Endothelial cell of umbilical vein (primary cell): ENCODE data around the gene GLDN. TPM values are rescaled to one million over a fixed set of nuclear protein-coding genes. Genes with fewer than 3 reads are reported as not detected.

Source experiments
- BruUV-seq: library from RNA; stranded (reverse); fragments of 400-500 nt; replicated peaks from 2 replicates; lab custom pipeline; 2021; lab: Mats Ljungman, UMichigan
- CTCF ChIA-PET: fragments of 300-600, 350-600 bp; sonication (Branson Sonifier 250); formaldehyde crosslinking; loops from one replicate; lab custom pipeline; 2021; ENCODE audit warnings: antibody characterized with exemption, inconsistent platforms; lab: Charles Lee
- POLR2A ChIA-PET: fragments of 300-600, 350-600 bp; sonication (Branson Sonifier 250); formaldehyde crosslinking; loops from one replicate; lab custom pipeline; 2021; ENCODE audit warnings: antibody characterized with exemption, inconsistent platforms; lab: Charles Lee
- DNase-seq: peaks from one replicate; pipeline ENCODE4 v3.0.0-alpha.2; 2011; ENCODE audit warnings: low read depth, low spot score
- FAIRE-seq: peaks from 2 replicates; lab custom pipeline; 2011; peaks lifted over from hg19 to GRCh38; lab: Jason Lieb, UNC
- H2AFZ ChIP-seq: 2 replicates; pipeline ENCODE4 v1.6.0; 2012; ENCODE audit warnings: low read depth, low read length, control low read depth, inconsistent platforms
- H3K27ac ChIP-seq: 2 replicates; pipeline ENCODE4 v1.5.1; 2011; ENCODE audit warnings: low read depth, mild to moderate bottlenecking, control low read depth, low read length, moderate library complexity; ENCODE audit not compliant: insufficient read depth
- H3K27me3 ChIP-seq, 2 experiments: 2 replicates each; pipeline versions ENCODE4 v1.6.0 to v1.6.1; 2011; ENCODE audit warnings: low read length in 2 of 2, mixed read lengths in 1 of 2; ENCODE audit not compliant: control insufficient read depth in 2 of 2, insufficient read depth in 2 of 2
- H3K36me3 ChIP-seq, 2 experiments: 2 replicates in 1 of 2; 3 replicates in 1 of 2; pipeline ENCODE4 v1.5.1; 2011; ENCODE audit warnings: low read length in 2 of 2, mild to moderate bottlenecking in 1 of 2, moderate library complexity in 1 of 2; ENCODE audit not compliant: control insufficient read depth in 2 of 2, insufficient read depth in 2 of 2; ENCODE audit errors: extremely low read depth in 1 of 2
- H3K4me1 ChIP-seq: 3 replicates; pipeline ENCODE4 v1.5.1; 2011; ENCODE audit warnings: mild to moderate bottlenecking, low read length; ENCODE audit not compliant: control insufficient read depth, insufficient read depth; ENCODE audit errors: extremely low read depth
- H3K4me2 ChIP-seq: 2 replicates; pipeline ENCODE4 v1.6.1; 2011; ENCODE audit warnings: low read length, control low read depth, mixed read lengths; ENCODE audit not compliant: insufficient read depth
- H3K4me3 ChIP-seq, 3 experiments: fragments of 200-600 bp in 1 of 3; sonication (generic), shearing (Covaris generic) in 1 of 3; replicated peaks in 1 of 3; 2 replicates each; pipeline ENCODE4 v1.5.1; 2011 to 2016; ENCODE audit warnings: control low read depth in 3 of 3, low read length in 3 of 3, mild to moderate bottlenecking in 2 of 3, inconsistent platforms in 1 of 3, low read depth in 1 of 3, moderate library complexity in 1 of 3; ENCODE audit not compliant: insufficient read depth in 1 of 3
- H3K79me2 ChIP-seq: 2 replicates; pipeline ENCODE4 v1.6.0; 2012; ENCODE audit warnings: low read length, inconsistent platforms; ENCODE audit not compliant: control insufficient read depth, insufficient read depth
- H3K9ac ChIP-seq: replicated peaks from 2 replicates; pipeline ENCODE3; 2011; ENCODE audit warnings: low read length, control low read depth; ENCODE audit not compliant: insufficient read depth; ENCODE audit errors: extremely low read depth
- H3K9me1 ChIP-seq: replicated peaks from 3 replicates; pipeline ENCODE4 v1.6.0; 2011; ENCODE audit warnings: mild to moderate bottlenecking, low read length; ENCODE audit not compliant: control insufficient read depth, insufficient read depth; ENCODE audit errors: extremely low read depth
- H3K9me3 ChIP-seq: replicated peaks from 2 replicates; pipeline ENCODE4 v1.5.1; 2012; ENCODE audit warnings: low read length, inconsistent platforms; ENCODE audit not compliant: control insufficient read depth, insufficient read depth
- H4K20me1 ChIP-seq: replicated peaks from 2 replicates; pipeline ENCODE3; 2011; ENCODE audit warnings: mild to moderate bottlenecking, low read length; ENCODE audit not compliant: control insufficient read depth, insufficient read depth; ENCODE audit errors: extremely low read depth
- EZH2 ChIP-seq: IDR thresholded peaks from 2 replicates; pipeline ENCODE4 v1.6.1; 2012; ENCODE audit warnings: borderline replicate concordance, low read depth, mild to moderate bottlenecking, moderate library complexity, low read length, inconsistent platforms; ENCODE audit not compliant: severe bottlenecking
- FOS ChIP-seq: IDR thresholded peaks from 2 replicates; pipeline ENCODE4 v1.6.1; 2011; ENCODE audit warnings: mild to moderate bottlenecking, low read length, moderate library complexity, borderline replicate concordance; ENCODE audit not compliant: insufficient read depth
- GATA2 ChIP-seq: IDR thresholded peaks from 2 replicates; pipeline ENCODE4 v1.7.0; 2011; ENCODE audit warnings: low read depth, mild to moderate bottlenecking, moderate library complexity, mixed read lengths, low read length; ENCODE audit not compliant: insufficient read length, insufficient read depth
- JUN ChIP-seq: IDR thresholded peaks from 2 replicates; pipeline ENCODE4 v1.6.1; 2011; ENCODE audit warnings: borderline replicate concordance, low read depth; ENCODE audit not compliant: insufficient read length, insufficient read depth
- MYC ChIP-seq: IDR thresholded peaks from one replicate; pipeline ENCODE4 v1.6.1; 2011; ENCODE audit warnings: mild to moderate bottlenecking, low read depth, low read length
- POLR2A ChIP-seq: IDR thresholded peaks from 2 replicates; pipeline ENCODE4 v1.6.1; 2012; ENCODE audit warnings: low read depth, mild to moderate bottlenecking, control low read depth, low read length
- POLR2AphosphoS5 ChIP-seq: IDR thresholded peaks from 2 replicates; pipeline ENCODE4 v1.6.1; 2012; ENCODE audit warnings: low read depth, mild to moderate bottlenecking, control low read depth, low read length, moderate library complexity; ENCODE audit not compliant: insufficient read depth
- dilution Hi-C: fragments of 300-500 bp; cut with MboI; formaldehyde crosslinking; loops from one replicate; pipeline ENCODE4 v1.15.0; 2019; ENCODE audit warnings: low sequenced_read_pairs; ENCODE audit not compliant: extremely low pct_ligation_motif_present
- intact Hi-C: fragments of 100-400 bp; cut with micrococcal nuclease; formaldehyde crosslinking; loops from one replicate; pipeline ENCODE4 v1.10.0; 2022
- polyA plus RNA-seq, 4 experiments: library from polyadenylated mRNA; depleted of rRNA in 3 of 4; stranded (reverse) in 3 of 4; unstranded in 1 of 4; fragments of >200 nt; gene quantifications; 2 replicates each; pipeline versions ENCODE4 v1.2.1 to v1.2.3, GENCODE V29; 2011 to 2012; ENCODE audit warnings: missing spikeins in 1 of 4
- total RNA-seq: library from RNA; stranded (reverse); gene quantifications from 2 replicates; pipeline ENCODE4 v1.2.3, GENCODE V29; 2021
- TF ChIP-seq, protein P1 (sequence below): IDR thresholded peaks from 2 replicates; pipeline ENCODE4 v1.6.1; 2011; ENCODE audit not compliant: insufficient read depth, insufficient read length
- TF ChIP-seq, protein P2 (sequence below), 2 donors: IDR thresholded peaks; 1 replicate in 1 of 2; 2 replicates in 1 of 2; pipeline ENCODE4 v1.5.1; 2011; ENCODE audit warnings: low read length in 2 of 2, mild to moderate bottlenecking in 2 of 2, moderate library complexity in 2 of 2, control low read depth in 1 of 2, inconsistent platforms in 1 of 2, low read depth in 1 of 2; ENCODE audit not compliant: insufficient read depth in 1 of 2; ENCODE audit errors: extremely low read depth in 1 of 2

GLDN gene
- total and polyA plus RNA-seq, 2 donors (not counting 3 experiments of a cell fraction or from before 2014, with no cell fraction given), result not detected

DNA sequence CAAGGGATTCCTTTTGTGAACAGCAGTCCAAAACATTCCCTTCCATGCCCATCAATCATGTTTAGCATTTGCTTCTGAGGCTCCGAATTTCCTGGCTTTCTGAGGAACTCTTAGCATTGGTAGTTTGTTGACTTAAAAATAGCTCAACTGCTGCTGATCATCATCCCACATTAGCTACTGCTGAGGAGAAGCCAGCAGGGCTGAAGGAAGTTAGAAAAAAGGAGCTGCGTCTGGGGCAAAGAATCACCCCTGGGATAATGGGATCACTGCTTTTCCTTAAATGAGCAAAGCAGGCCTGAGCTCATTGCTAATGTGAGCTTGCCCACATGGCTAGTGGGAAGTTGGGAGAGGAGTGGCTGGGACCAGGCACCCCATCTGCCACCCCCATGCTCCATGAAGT, 42.8 kb upstream of the GLDN start:
- Histone ChIP-seq H3K4me1 (no peaks in the 10 kb centered on the region), H3K27me3 (peaks cover 76% of the 10 kb centered on the region in 2 experiments), H3K4me3 (no peak overlapping the region), H3K79me2 (no peaks in the 10 kb centered on the region), H3K27ac (no peak overlapping the region), H3K4me2 (no peak overlapping the region), H3K9me3 (no peaks in the 10 kb centered on the region), H4K20me1 (no peaks in the 10 kb centered on the region), H2AFZ (no peak overlapping the region), H3K9me1 (no peaks in the 10 kb centered on the region), H3K36me3 (no peaks in the 10 kb centered on the region), H3K9ac (no peak overlapping the region)
- intact Hi-C loops, result no loop called here
- BruUV-seq, result no TSS peak
- FAIRE-seq (no peak), DNase-seq (no peak)
- ChIA-PET CTCF (interaction anchor here (0.7 to 3.2 kb wide), 11 partner anchors 12 to 136 kb away, joined by 3 to 15 read pairs (median 4); no protein-coding TSS in a partner anchor), POLR2A (no interaction called here)
- TF ChIP-seq, protein P1, sequence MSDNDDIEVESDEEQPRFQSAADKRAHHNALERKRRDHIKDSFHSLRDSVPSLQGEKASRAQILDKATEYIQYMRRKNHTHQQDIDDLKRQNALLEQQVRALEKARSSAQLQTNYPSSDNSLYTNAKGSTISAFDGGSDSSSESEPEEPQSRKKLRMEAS, result no peak
- TF ChIP-seq, protein P2, sequence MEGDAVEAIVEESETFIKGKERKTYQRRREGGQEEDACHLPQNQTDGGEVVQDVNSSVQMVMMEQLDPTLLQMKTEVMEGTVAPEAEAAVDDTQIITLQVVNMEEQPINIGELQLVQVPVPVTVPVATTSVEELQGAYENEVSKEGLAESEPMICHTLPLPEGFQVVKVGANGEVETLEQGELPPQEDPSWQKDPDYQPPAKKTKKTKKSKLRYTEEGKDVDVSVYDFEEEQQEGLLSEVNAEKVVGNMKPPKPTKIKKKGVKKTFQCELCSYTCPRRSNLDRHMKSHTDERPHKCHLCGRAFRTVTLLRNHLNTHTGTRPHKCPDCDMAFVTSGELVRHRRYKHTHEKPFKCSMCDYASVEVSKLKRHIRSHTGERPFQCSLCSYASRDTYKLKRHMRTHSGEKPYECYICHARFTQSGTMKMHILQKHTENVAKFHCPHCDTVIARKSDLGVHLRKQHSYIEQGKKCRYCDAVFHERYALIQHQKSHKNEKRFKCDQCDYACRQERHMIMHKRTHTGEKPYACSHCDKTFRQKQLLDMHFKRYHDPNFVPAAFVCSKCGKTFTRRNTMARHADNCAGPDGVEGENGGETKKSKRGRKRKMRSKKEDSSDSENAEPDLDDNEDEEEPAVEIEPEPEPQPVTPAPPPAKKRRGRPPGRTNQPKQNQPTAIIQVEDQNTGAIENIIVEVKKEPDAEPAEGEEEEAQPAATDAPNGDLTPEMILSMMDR (IDR thresholded peaks at IDR 0.05; ENCODE audit: extremely low read depth in 1 of 2, insufficient read depth in 1 of 2, low read depth in 1 of 2, low read length in 2 of 2), result no peak
- TF ChIP-seq EZH2, result no peak
- no peak for TF ChIP-seq JUN
- no peak for TF ChIP-seq FOS
- no peak for TF ChIP-seq POLR2A
- no peak for TF ChIP-seq POLR2AphosphoS5
- TF ChIP-seq GATA2, result no peak
- TF ChIP-seq MYC, result no peak
- dilution Hi-C loops, result no loop called here
